HG03520 (cell line): Measurements from ENCODE around the gene LRRD1.
A peak's percentile ranks its signal among the peaks of the same experiment; 100 is the strongest.
"Not testable (repeated sequence)": the region's sequence is repeated elsewhere in the genome, so short reads cannot be mapped to it uniquely, and the experiment has no call there.

Experiments used
- ATAC-seq: cut with Tn5 transposase; IDR thresholded peaks from one replicate; pipeline ENCODE4 v1.9.1; 2021; ENCODE audit warnings: mild to moderate bottlenecking, moderate library complexity; ENCODE audit not compliant: unreplicated experiment

LRRD1 gene

DNA sequence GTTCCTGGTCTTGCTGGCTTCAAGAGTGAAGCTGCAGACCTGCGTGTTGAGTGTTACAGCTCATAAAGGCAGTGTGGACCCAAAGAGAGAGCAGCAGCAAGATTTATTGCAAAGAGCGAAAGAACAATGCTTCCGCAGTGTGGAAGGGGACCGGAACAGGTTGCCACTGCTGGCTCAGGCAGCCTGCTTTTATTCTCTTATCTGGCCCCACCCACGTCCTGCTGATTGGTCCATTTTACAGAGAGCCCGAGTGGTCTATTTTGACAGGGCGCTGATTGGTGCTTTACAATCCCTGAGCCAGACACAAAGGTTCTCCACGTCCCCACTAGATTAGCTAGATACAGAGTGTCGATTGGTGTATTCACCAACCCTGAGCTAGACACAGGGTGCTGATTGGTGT is 36.2 kb downstream of the LRRD1 start:
- ATAC-seq: not testable (repeated sequence)

DNA sequence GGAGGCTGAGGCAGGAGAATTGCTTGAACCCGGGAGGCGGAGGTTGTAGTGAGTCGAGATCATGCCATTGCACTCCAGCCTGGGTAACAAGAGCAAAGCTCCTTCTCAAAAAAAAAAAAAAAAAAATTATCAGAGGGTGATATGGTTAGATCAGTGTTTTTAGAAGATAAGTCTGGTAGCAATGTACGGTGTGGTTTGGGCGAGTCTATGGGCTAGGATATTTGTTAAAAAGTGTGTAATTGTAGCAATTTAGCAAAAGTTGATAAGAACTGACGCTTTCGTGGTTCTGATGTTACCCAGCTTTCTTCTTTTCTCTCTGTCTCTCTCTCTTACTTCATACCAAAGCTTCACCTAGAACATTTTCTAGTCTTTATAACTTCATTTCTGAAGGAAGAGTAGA is 37.8 kb downstream of the LRRD1 start:
- no peak for ATAC-seq

DNA sequence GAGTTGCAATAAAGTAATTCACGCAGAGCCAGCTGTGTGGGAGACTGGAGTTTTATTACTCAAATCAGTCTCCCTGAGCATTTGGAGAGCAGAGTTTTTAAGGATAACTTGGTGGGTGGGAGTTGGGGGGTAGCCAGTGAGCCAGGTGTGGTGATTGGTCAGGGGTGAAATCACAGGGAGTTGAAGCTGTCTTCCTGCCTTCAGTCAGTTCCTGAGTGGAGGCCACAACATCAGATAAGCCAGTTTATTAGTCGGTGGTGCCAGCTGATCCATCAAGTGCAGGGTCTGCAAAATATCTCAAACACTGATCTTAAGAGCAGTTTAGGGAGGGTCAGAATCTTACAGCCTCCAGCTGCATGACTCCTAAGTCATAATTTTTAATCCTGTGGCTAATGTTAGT is 41.4 kb downstream of the LRRD1 start:
- ATAC-seq: no peak

DNA sequence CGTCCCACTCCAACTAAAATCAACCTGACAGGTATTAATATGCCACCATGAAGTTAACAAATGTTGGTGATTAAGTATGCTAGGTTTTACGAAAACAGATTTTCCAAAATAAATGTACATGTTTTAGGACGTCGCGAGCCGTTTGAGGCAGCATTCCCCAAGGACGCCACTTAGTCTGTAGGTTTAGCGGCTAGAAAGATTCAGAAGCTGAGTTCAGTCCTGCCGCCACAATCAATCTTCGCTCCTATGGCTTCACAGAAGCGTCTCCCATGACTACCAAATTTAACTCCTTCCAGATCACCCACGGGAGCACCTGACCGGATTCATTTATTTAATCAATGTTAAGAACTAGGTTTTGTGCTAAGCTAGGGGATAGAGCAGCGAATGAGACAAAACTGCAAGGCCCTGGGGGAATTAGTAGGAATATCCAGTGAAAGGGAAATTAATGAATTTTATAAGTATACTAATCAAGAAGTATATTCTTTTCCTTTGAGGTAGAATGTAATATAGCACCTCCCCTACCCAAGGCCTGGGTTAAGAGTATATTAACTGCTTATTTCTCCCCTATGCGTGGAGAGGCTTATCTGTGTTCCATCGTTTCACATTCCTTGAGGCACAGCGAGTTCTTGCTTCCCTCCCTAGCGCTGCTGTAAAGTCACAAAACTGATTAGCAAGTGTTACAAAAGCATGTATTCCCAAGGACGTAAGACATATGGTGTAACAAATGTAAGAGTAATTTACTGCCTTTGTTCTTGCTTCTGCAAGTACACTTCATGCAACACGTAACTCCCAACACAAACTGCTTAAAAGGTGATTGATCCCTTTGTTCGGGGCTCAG is 43.7 kb downstream of the LRRD1 start:
- ATAC-seq: no peak

DNA sequence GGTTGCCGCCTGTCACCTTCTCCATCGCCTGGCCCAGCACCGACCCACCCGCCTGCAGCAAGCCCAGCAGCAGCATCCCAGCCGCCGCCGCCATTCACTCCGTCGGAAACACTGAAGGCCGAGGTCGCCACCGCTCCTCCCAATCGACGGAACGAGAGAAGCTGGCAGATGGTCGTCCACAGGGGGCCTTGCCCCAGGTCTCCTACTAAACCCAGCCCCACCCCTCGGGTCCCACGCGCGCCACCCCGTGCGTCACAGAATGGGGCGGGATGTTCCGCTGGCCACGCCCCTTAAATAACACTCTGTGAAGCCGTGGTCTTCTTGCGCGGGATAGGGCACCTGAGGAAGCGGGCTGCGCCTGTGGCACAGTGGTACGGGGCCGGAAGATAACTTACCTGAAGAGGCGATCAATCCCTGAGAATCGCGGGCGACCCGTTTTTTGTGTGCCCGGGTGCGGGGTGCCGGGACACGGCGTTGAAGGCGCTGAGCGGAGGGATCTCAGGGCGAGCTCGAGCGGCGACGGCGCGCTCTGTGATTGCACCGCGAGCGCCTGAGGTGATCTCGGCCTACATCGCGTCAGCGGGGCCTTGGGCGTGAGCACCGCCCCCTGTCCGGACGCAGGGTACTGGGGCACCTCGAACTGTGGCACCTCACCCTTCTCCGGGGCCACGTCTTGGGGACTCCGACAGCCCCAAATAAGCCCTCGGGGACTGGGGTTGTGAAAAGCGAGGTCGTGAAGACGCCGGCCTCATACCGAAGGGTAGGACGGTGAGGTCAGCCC is 44.5 kb downstream of the LRRD1 start, which contains the start of gene CYP51A1:
Gene CYP51A1, minus strand, starts transcription at position 207 of the 781 bp plus-strand sequence. Its CDS starts 113 bp downstream, at position 94.
- peak; percentile 86 for ATAC-seq

DNA sequence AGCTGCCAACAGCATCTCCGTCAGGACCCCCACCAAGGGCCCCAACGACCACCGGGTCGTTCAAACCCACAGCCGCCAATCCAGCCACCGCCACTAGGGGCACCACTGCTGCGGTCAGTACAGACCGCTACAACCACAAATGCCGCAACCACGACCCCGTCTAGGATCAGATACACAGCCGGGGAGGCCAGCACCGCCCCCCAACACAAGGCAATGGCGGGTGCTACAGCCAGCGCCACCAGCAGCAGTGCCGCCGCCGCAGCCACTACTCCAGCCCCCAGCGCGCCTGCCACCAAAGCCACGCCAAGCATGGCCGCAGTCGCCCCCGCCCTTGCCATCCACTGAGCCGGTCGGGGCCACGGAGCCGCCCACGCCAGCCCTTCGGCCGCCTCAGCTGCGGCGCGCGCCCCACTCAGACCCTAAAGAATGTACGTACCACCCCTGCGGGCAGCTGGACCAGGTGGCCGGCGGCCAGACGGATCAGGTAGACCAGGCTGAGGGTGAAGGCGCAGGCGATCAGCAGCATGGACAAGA is 45.1 kb downstream of the LRRD1 start:
- peak; percentile 24 for ATAC-seq

DNA sequence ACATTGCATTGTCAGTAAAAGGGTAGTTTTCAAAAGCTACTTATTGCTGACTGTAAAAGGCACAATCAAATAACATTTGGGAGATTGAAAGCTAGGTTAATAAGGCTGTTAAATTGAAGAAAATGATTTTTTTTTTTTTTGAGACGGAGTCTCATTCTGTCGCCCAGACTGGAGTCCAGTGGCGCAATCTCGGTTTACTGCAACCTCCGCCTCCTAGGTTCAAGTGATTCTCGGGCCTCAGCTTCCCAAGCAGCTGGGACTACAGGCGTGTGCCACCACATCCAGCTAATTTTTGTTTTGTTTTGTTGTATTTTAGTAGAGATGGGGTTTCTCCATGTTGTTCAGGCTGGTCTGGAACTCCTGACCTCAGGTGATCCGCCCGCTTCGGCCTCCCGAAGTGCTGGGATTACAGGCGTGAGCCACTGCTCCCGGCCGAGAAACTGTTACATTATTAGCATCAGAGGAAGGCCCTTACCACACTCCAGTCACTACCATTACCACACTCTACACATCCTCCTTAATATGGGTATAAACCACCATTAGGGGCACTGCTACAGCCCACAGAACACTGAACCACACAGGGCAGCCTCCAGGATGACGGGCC is 45.7 kb downstream of the LRRD1 start:
- peak; percentile 17 for ATAC-seq

DNA sequence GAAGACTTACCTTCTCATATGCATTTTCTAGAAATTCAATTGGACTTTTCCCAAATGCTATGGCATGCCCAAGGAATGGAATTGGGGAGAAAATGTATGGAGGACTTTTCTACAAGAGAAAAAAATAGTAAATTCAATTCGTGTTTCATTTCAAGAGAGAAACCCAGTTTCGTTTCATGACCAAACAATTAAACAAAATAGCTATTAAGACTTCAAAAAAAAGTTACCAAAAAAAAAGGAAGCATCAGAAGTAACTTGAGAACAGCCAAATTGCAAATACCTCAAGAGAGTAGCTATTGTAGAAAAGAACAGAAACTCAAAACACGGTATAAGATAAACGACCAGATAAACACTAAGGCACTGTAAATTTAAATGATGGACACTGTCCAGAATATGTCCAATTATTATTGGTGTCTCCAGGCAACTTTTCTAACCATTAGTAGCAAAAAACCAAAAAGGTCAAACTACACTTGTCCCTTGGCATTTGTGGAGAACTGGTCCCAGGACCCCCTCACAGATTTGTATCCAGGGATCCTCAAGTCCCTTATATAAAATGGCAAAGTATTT is 47.1 kb downstream of the LRRD1 start:
- no peak for ATAC-seq

DNA sequence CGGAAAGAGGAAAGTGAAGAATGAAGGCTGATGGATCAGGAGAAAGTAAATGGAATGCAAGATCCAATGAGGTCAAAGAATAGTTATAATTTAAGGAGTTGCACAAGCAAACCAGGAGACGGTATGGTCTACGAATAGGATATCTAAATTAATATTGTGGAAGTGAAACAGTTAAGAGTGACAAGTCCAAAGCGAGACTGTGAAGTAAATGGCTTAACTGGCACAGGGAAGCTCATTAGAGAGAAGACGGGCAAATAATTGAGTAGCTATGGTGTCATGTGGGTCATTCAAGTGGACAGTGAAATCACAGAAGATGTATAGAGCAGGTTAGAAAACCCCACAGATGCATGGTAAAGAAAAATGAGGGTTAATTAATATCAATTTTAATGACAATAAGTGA is 47.8 kb downstream of the LRRD1 start:
- no peak for ATAC-seq

DNA sequence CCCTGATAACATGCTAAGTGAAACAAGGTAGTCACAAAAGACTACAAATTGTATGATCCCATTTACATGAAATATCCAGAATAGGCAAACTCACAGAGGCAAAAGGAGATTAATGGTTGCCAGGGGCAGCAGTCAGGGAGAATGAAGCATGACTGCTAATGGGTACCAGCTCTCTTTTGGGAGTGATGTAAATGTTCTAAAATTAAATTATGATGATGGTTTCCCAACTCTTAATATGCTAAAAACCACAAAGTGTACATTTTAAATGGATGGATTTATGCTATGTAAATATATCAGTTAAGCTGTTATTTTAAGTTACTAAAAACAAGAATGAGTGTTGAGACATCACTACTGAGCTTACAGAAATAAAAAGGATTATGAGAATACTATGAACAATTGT is 57.3 kb downstream of the LRRD1 start:
- ATAC-seq: no peak

DNA sequence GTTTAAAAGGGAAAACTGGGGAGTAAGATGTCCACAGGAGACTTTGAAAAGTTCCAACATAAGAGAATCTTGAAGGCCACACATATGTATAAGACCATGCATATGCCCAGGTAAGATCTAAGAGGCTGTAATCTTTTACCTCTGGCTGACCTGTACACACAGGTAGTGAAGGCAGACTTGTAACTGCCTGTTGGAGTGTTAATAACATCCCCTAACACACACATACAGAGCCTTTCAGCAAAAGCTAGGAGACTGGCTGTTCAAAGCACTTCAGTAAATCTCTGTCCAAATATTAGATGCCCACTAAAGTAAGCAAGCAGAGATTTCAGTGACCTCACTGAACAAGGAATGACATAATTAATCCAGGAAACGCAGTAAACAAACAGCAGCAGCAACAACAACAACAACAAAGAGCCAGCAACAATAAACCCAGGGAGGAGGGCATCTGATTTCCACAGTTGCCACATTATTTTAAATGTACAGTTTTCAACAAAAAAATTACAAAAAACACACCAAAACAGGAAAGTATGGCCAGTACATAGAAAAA is 59.7 kb downstream of the LRRD1 start:
- ATAC-seq: no peak

DNA sequence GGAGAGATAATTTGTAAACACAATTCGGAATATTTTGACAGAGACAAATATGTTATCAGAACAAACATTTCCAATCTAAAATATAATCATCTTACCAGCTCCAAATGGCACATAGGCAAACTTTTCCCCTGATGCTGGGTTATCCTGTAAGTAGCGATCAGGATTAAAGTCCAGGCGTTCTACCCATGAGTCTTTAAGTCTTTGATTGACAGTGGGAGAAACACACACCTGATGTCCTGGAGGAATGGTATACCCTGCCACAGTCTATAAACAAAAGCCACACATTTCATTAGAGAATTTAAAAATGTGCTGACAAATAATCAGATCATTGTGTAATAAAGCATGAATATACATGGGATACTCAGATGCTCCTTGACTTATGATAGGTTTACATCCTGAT is 62.0 kb downstream of the LRRD1 start:
- no peak for ATAC-seq

DNA sequence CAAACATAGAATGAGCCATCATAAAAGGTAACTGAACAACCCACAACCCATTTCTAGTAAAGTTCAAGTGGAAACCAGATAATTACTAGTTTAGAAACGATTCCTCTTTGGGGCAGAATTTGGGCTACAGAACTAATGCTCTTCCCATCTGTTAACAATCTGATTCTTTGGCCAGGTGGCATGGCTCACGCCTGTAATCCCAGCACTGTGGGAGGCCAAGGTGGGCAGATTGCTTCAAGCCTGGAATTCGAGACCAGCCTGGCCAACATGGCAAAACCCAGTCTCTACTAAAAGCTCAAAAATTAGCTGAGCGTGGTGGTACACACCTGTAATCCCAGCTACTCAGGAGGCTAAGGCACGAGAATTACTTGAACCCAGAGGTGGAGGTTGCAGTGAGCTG is 63.1 kb downstream of the LRRD1 start:
- ATAC-seq: no peak

DNA sequence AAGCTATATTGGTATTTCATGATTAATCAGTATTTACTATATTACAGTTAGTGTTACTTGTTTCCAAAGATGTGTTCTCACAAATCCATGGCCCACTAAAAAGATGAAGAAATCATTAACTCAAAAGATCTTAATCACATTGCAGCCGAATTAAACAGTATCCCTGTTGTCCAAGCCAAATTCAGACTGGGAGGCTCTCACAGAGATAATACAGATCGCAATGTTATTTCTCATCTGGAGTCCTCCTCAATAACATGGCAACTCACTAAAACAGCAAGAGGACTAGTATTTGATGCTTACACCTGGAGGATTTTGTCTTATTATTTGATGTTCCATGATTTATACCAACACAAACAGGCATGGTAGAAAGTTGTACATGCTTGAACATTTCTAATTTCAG is 68.1 kb downstream of the LRRD1 start:
- ATAC-seq: no peak

DNA sequence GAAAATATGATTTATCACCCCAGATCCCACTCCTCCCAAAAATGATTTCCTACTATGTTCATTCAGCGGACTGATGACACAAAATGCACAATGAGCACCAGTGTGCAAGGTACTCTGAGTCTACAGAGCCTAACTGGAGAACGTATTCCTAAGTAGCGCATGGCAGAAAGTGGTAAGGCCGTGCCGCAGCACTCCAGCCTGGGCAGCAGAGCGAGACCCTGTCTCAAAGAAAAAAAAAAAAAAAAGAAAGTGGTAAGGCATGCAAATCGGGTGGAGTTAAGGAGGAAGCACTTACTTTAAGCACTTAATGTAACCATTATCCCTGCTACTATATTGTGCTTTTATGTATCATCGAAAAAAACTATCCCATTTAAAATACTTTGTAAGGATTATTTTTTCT is 70.1 kb downstream of the LRRD1 start:
- no peak for ATAC-seq

DNA sequence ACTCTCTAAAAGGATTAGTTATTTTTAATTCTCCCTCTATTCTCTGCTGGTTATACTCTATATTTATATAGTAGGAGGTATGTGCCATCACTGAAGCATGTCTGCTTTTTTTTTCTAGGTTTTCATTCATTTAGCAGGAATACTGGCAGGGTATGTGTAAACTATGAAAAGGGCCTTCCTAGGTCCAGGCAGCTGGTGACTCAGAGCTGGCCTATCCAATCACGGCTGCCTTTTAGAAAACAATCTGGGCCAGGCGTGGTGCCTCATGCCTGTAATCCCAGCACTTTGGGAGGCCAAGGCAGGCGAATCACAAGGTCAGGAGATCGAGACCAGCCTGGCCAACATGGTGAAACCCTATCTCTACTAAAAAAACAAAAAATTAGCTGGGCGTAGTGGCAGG is 76.1 kb downstream of the LRRD1 start:
- not testable (repeated sequence) for ATAC-seq

DNA sequence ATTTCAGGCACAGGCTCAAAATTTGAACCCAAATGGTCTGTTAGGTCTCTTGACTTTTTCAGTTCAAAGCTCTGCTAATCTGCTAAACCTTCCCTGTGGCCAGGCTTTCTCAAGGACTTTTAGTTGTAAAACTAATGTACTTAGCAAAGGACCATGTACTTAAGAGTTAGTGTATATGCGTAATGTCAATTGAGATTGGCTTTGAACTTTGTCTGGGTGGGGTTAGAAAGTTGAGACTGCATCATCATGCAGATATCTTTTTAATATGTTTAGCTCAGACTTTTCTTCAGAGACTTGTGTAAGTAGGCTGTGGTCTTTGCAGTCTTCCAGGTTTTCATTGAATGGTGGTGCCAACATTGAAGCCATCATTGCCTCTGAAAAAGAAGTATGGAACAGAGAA is 78.4 kb downstream of the LRRD1 start:
- no peak for ATAC-seq

DNA sequence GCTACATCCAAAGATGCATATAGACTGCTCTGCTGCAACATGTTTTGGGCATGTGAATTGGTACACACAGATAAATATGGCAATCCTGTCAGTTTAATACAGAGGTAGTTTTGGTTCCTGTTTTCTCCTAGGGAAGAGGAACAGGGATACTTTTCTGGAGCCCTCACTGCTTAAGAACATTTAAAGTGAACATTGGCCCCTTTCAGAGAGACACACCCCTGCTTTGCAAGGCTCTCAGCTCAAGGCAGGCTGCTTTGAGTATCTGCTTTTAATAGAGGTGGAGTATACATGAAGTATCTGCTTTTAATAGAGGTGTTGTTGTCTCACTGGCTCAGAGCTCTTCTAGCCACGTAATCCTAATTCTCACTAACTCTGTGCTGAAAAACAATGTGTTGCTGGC is 83.6 kb downstream of the LRRD1 start:
- ATAC-seq: no peak
